Stimulated activated CD4-positive, alpha-beta T cell treated with anti-CD3 and anti-CD28 coated beads, Interleukin-4, amount 100 ng/mL, for 24 hours (primary cell): Measurements from ENCODE around the gene ARCN1.
"Not testable (repeated sequence)": the region's sequence is repeated elsewhere in the genome, so short reads cannot be mapped to it uniquely, and the experiment has no call there.

Experiments used
- DNase-seq: peaks from one replicate; pipeline ENCODE4 v3.0.0-alpha.2; 2020

Gene ARCN1

GRCh38 chr11:118544647-118545010, 27.6 kb upstream of the ARCN1 start:
- DNase-seq, result no peak

- no peak for DNase-seq
These were observed 26.7 kb upstream of the ARCN1 start for GRCh38 chr11:118545533-118545932.

- no peak for DNase-seq
These were observed 25.1 kb upstream of the ARCN1 start for GRCh38 chr11:118547132-118547531.

- DNase-seq, result no peak
These were observed 19.9 kb upstream of the ARCN1 start for GRCh38 chr11:118552341-118552740.

- DNase-seq, result no peak
These were observed 11.4 kb upstream of the ARCN1 start for GRCh38 chr11:118560806-118561205.

- DNase-seq, result no peak
These were observed 7.2 kb upstream of the ARCN1 start for GRCh38 chr11:118565051-118565450.

GRCh38 chr11:118569670-118570069, 2.5 kb upstream of the ARCN1 start:
- no peak for DNase-seq

GRCh38 chr11:118570787-118571186, 1.4 kb upstream of the ARCN1 start:
- no peak for DNase-seq

- DNase-seq, result peak; percentile 7
These were observed 528 bp upstream of the ARCN1 start for GRCh38 chr11:118571701-118572060.

- peak; percentile 38 for DNase-seq
These were observed 857 bp downstream of the ARCN1 start for GRCh38 chr11:118572981-118573550.

GRCh38 chr11:118574636-118575035, 2.4 kb downstream of the ARCN1 start:
- no peak for DNase-seq

- DNase-seq, result not testable (repeated sequence)
These were observed 5.8 kb downstream of the ARCN1 start for GRCh38 chr11:118577995-118578394.

- no peak for DNase-seq
These were observed 8.8 kb downstream of the ARCN1 start for GRCh38 chr11:118581057-118581456.

GRCh38 chr11:118587952-118588351, 15.7 kb downstream of the ARCN1 start:
- DNase-seq, result no peak

GRCh38 chr11:118592616-118593367, 20.6 kb downstream of the ARCN1 start:
- DNase-seq, result no peak

GRCh38 chr11:118594984-118595383, 22.8 kb downstream of the ARCN1 start:
- DNase-seq, result peak; percentile 23

- DNase-seq, result no peak
These were observed 24.3 kb downstream of the ARCN1 start for GRCh38 chr11:118596224-118597146.

GRCh38 chr11:118597556-118597955, 25.3 kb downstream of the ARCN1 start:
- DNase-seq, result no peak

GRCh38 chr11:118602331-118602730, 30.1 kb downstream of the ARCN1 start:
- no peak for DNase-seq

GRCh38 chr11:118603709-118604108, 31.5 kb downstream of the ARCN1 start:
- not testable (repeated sequence) for DNase-seq

GRCh38 chr11:118604566-118604965, 32.4 kb downstream of the ARCN1 start:
- no peak for DNase-seq

GRCh38 chr11:118605116-118605867, 33.1 kb downstream of the ARCN1 start:
- no peak for DNase-seq
